MCF 10A (cell line): Measurements from ENCODE around the gene PPM1E. TPM values are rescaled to one million over a fixed set of nuclear protein-coding genes. Genes with fewer than 3 reads are reported as not detected.

Source experiments
- BruUV-seq: library from RNA; stranded (reverse); fragments of 400-500 nt; replicated peaks from 2 replicates; lab custom pipeline; 2021; lab: Mats Ljungman, UMichigan
- CTCF ChIA-PET: fragments of 300-600 bp; sonication (Branson Sonifier 250); formaldehyde crosslinking; extraction: SDS; loops from one replicate; lab custom pipeline; 2021; ENCODE audit warnings: antibody characterized with exemption, inconsistent platforms; lab: Yijun Ruan, JAX
- POLR2A ChIA-PET: fragments of 300-600, 350-650 bp; sonication (Branson Sonifier 250); formaldehyde crosslinking; extraction: SDS; loops from one replicate; lab custom pipeline; 2020; ENCODE audit warnings: antibody characterized with exemption, inconsistent platforms; lab: Yijun Ruan, JAX
- DNase-seq: peaks from one replicate; pipeline ENCODE4 v3.0.0-alpha.2; 2018; ENCODE audit not compliant: unreplicated experiment
- H3K27ac Mint-ChIP-seq: one replicate; pipeline ENCODE4 v1.8.0; 2022; ENCODE audit warnings: mild to moderate bottlenecking, low read depth, mixed read lengths; ENCODE audit not compliant: unreplicated experiment
- H3K27me3 Mint-ChIP-seq: one replicate; pipeline ENCODE4 v1.8.0; 2022; ENCODE audit warnings: mixed read lengths; ENCODE audit not compliant: insufficient read depth, unreplicated experiment
- H3K36me3 Mint-ChIP-seq: one replicate; pipeline ENCODE4 v1.8.0; 2022; ENCODE audit warnings: mild to moderate bottlenecking, moderate library complexity, mixed read lengths; ENCODE audit not compliant: insufficient read depth, unreplicated experiment
- H3K4me1 Mint-ChIP-seq: one replicate; pipeline ENCODE4 v1.8.0; 2022; ENCODE audit warnings: mixed read lengths; ENCODE audit not compliant: insufficient read depth, unreplicated experiment
- H3K4me3 Mint-ChIP-seq: one replicate; pipeline ENCODE4 v1.8.0; 2022; ENCODE audit warnings: mild to moderate bottlenecking, moderate library complexity, mixed read lengths; ENCODE audit not compliant: unreplicated experiment
- H3K9me3 Mint-ChIP-seq: one replicate; pipeline ENCODE4 v1.8.0; 2022; ENCODE audit warnings: mixed read lengths; ENCODE audit not compliant: unreplicated experiment
- CTCF ChIP-seq: fragments of 200-600 bp; IDR thresholded peaks from one replicate; pipeline ENCODE4 v1.8.0; 2022; ENCODE audit warnings: antibody characterized with exemption, mild to moderate bottlenecking; ENCODE audit not compliant: unreplicated experiment
- intact Hi-C: fragments of 100-400 bp; cut with micrococcal nuclease; formaldehyde crosslinking; loops from 2 replicates; pipeline ENCODE4 v1.14.1; 2022
- total RNA-seq: library from RNA; stranded (reverse); gene quantifications from 2 replicates; pipeline ENCODE4 v1.2.3, GENCODE V29; 2022

Gene PPM1E
- total RNA-seq, 1 experiment from 2014 or later = 0.65 TPM

DNA sequence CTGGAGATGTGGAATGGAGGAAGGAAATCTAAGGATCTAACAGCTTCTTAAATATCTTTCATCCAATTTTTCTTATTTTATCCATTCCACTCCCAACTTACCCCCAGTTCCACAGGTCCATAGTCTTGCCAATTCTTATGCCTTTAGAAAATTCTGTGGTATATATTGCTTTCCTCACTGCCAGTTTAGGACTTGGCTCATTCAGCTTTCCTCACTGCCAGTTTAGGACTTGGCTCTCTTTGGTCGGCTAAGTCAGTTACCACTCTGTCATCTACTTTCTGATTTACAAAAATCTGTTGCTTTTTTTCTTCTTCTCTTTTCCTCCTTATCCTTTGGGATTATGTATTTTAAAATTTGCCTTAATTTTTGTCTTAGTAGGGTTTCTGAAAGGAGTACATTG, 128.5 kb downstream of the PPM1E start:
- TF ChIP-seq CTCF = no peak
- intact Hi-C loops = no loop called here
- CTCF ChIA-PET = no interaction called here
- DNase-seq = no peak
- Mint-ChIP-seq H3K4me3 (no peak overlapping the region), H3K4me1 (no peaks in the 10 kb centered on the region), H3K36me3 (no peaks in the 10 kb centered on the region), H3K27ac (no peak overlapping the region), H3K9me3 (no peaks in the 10 kb centered on the region), H3K27me3 (no peaks in the 10 kb centered on the region)
- POLR2A ChIA-PET = no interaction called here
- BruUV-seq = no TSS peak

GRCh38 chr17:58886514-58886913, 130.9 kb downstream of the PPM1E start:
- Mint-ChIP-seq H3K27ac (no peak overlapping the region), H3K4me1 (no peaks in the 10 kb centered on the region), H3K4me3 (no peak overlapping the region), H3K27me3 (no peaks in the 10 kb centered on the region), H3K9me3 (peaks cover 11% of the 10 kb centered on the region), H3K36me3 (no peaks in the 10 kb centered on the region)
- intact Hi-C loops = no loop called here
- DNase-seq = no peak
- CTCF ChIA-PET = interaction anchor here (0.7 kb wide), 1 partner anchor 32 kb away, joined by 4 read pairs; no protein-coding TSS in a partner anchor
- no TSS peak for BruUV-seq
- no peak for TF ChIP-seq CTCF
- POLR2A ChIA-PET = no interaction called here

GRCh38 chr17:58889928-58890327, 134.3 kb downstream of the PPM1E start:
- CTCF ChIA-PET = no interaction called here
- H3K27me3 Mint-ChIP-seq = no peaks in the 10 kb centered on the region
- H3K27ac Mint-ChIP-seq = no peak overlapping the region
- no TSS peak for BruUV-seq
- DNase-seq = no peak
- H3K9me3 Mint-ChIP-seq = peaks cover 11% of the 10 kb centered on the region
- POLR2A ChIA-PET = no interaction called here
- no peaks in the 10 kb centered on the region for H3K4me1 Mint-ChIP-seq
- intact Hi-C loops = no loop called here
- no peak for TF ChIP-seq CTCF
- no peak overlapping the region for H3K4me3 Mint-ChIP-seq
- H3K36me3 Mint-ChIP-seq = no peaks in the 10 kb centered on the region

DNA sequence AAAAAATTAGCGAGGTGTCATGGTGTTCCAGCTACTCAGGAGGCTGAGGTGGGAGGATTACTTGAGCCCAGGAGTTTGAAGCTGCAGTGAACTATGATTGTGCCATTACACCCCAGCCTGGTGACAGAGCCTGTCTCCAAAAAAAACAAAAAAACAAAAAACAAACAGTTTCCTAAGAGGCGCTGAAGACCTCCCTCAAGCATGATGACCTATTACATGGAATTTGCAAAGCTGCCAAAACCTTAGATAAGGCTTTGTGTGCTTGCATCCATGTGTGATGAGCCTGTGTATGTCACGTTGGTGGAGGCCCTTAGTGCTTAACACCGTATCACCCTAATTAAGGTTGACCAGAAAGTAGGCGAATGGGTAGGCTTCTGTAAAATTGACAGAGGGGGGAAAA, 143.5 kb downstream of the PPM1E start:
- ChIA-PET CTCF (no interaction called here), POLR2A (no interaction called here)
- intact Hi-C loops = no loop called here
- H3K4me1 Mint-ChIP-seq = no peaks in the 10 kb centered on the region
- H3K36me3 Mint-ChIP-seq = no peaks in the 10 kb centered on the region
- no TSS peak for BruUV-seq
- H3K9me3 Mint-ChIP-seq = no peaks in the 10 kb centered on the region
- no peak overlapping the region for H3K4me3 Mint-ChIP-seq
- no peak for TF ChIP-seq CTCF
- no peaks in the 10 kb centered on the region for H3K27me3 Mint-ChIP-seq
- DNase-seq = peak; percentile 51
- H3K27ac Mint-ChIP-seq = no peak overlapping the region
